Liver (tissue), 9 donors: ENCODE measurements around the gene TLE2. TPM values are rescaled to one million over a fixed set of nuclear protein-coding genes. Genes with fewer than 3 reads are reported as not detected.
"Not testable (repeated sequence)": the region's sequence is repeated elsewhere in the genome, so short reads cannot be mapped to it uniquely, and the experiment has no call there.

Experiments
- DNase-seq: peaks from one replicate; pipeline ENCODE4 v3.0.0-alpha.2; 2017; ENCODE audit warnings: low spot score
- H3K27ac ChIP-seq, 2 donors: one replicate each; pipeline ENCODE4 v1.7.0; 2013; ENCODE audit warnings: inconsistent platforms in 2 of 2, low read length in 2 of 2, control low read depth in 1 of 2, low read depth in 1 of 2, mild to moderate bottlenecking in 1 of 2
- H3K27me3 ChIP-seq, 4 donors: one replicate each; pipeline versions ENCODE4 v1.6.1 to v1.7.0; 2013; ENCODE audit warnings: low read length in 3 of 4, inconsistent platforms in 1 of 4, mild to moderate bottlenecking in 1 of 4, moderate library complexity in 1 of 4; ENCODE audit not compliant: control insufficient read depth in 4 of 4, insufficient read depth in 4 of 4
- H3K36me3 ChIP-seq, 4 donors: one replicate each; pipeline versions ENCODE4 v1.6.1 to v1.7.0; 2013; ENCODE audit warnings: low read length in 3 of 4, mild to moderate bottlenecking in 3 of 4, low read depth in 1 of 4, moderate library complexity in 1 of 4; ENCODE audit not compliant: control insufficient read depth in 4 of 4, insufficient read depth in 3 of 4
- H3K4me1 ChIP-seq, 4 donors: one replicate each; pipeline versions ENCODE4 v1.6.1 to v1.7.0; 2013; ENCODE audit warnings: low read length in 3 of 4, mild to moderate bottlenecking in 3 of 4, moderate library complexity in 1 of 4; ENCODE audit not compliant: control insufficient read depth in 4 of 4, insufficient read depth in 4 of 4
- H3K4me3 ChIP-seq, 3 donors: one replicate each; pipeline versions ENCODE4 v1.6.1 to v1.7.0; 2013; ENCODE audit warnings: low read length in 3 of 3, control low read depth in 1 of 3, low read depth in 1 of 3, mild to moderate bottlenecking in 1 of 3
- H3K9ac ChIP-seq, 2 donors: one replicate each; pipeline ENCODE4 v1.7.0; 2013; ENCODE audit warnings: low read length in 2 of 2, mild to moderate bottlenecking in 2 of 2, moderate library complexity in 2 of 2, control low read depth in 1 of 2, low read depth in 1 of 2
- H3K9me3 ChIP-seq, 4 donors: one replicate each; pipeline versions ENCODE4 v1.6.1 to v1.7.0; 2013; ENCODE audit warnings: low read length in 3 of 4; ENCODE audit not compliant: control insufficient read depth in 4 of 4
- CTCF ChIP-seq: fragments of 150-350 bp; IDR thresholded peaks from 2 replicates; pipeline ENCODE4 v1.5.1; 2017; ENCODE audit warnings: improper control_type of control experiment, low read depth, low read length; ENCODE audit not compliant: missing input control
- EGR1 ChIP-seq, 2 donors: IDR thresholded peaks; 2 replicates each; pipeline ENCODE4 v1.6.1; 2016 to 2018; ENCODE audit warnings: antibody characterized with exemption in 2 of 2, low read depth in 2 of 2
- FOXA1 ChIP-seq: IDR thresholded peaks from 2 replicates; pipeline ENCODE4 v1.6.1; 2016; ENCODE audit warnings: antibody characterized with exemption
- FOXA2 ChIP-seq: IDR thresholded peaks from 2 replicates; pipeline ENCODE4 v1.6.1; 2016; ENCODE audit warnings: antibody characterized with exemption
- GABPA ChIP-seq, 2 donors: IDR thresholded peaks in 1 of 2; conservative IDR thresholded peaks in 1 of 2; 2 replicates each; pipeline ENCODE4 v1.6.1; 2016; ENCODE audit warnings: antibody characterized with exemption in 2 of 2, mild to moderate bottlenecking in 1 of 2, moderate library complexity in 1 of 2
- HNF4A ChIP-seq, 2 donors: conservative IDR thresholded peaks; 2 replicates each; pipeline ENCODE4 v1.6.1; 2016; ENCODE audit warnings: antibody characterized with exemption in 2 of 2, mild to moderate bottlenecking in 2 of 2
- HNF4G ChIP-seq: IDR thresholded peaks from 2 replicates; pipeline ENCODE4 v1.6.1; 2016; ENCODE audit warnings: antibody characterized with exemption
- NR2F2 ChIP-seq: IDR thresholded peaks from 2 replicates; pipeline ENCODE4 v1.6.1; 2016; ENCODE audit warnings: antibody characterized with exemption
- RAD21 ChIP-seq, 2 donors: IDR thresholded peaks; 2 replicates each; pipeline ENCODE4 v1.6.1; 2016; ENCODE audit warnings: antibody characterized with exemption in 2 of 2, mild to moderate bottlenecking in 2 of 2
- SP1 ChIP-seq: IDR thresholded peaks from 2 replicates; pipeline ENCODE4 v1.6.1; 2018; ENCODE audit warnings: antibody characterized with exemption, mild to moderate bottlenecking
- TAF1 ChIP-seq: conservative IDR thresholded peaks from 2 replicates; pipeline ENCODE4 v1.6.1; 2016; ENCODE audit warnings: antibody characterized with exemption, mild to moderate bottlenecking
- ZBTB33 ChIP-seq: IDR thresholded peaks from 2 replicates; pipeline ENCODE4 v1.6.1; 2016; ENCODE audit warnings: antibody characterized with exemption
- WGBS: extraction: QIAGEN DNeasy Blood & Tissue Kit; methylation state at CpG from one replicate; pipeline ENCODE4 v1.1.7; 2013; 5-methylcytosine and 5-hydroxymethylcytosine counted together
- polyA plus RNA-seq, 2 donors: library from polyadenylated mRNA; stranded (reverse) in 1 of 2; unstranded in 1 of 2; fragments of 200-250 nt in 1 of 2; fragments of >200 nt in 1 of 2; fragmentation: Nextera tagmentation in 1 of 2; extraction: Ambion mirVana in 1 of 2; gene quantifications; one replicate each; pipeline versions ENCODE4 v1.2.1 to v1.2.3, GENCODE V29; 2013 to 2015
- total RNA-seq, 2 donors: library from RNA; depleted of rRNA; stranded (reverse); fragments of >200 nt; gene quantifications; one replicate each; pipeline ENCODE4 v1.2.3, GENCODE V29; 2014
- TF ChIP-seq, protein P1 (sequence below): IDR thresholded peaks from 2 replicates; pipeline ENCODE4 v1.6.1; 2016; ENCODE audit warnings: antibody characterized with exemption
- TF ChIP-seq, protein P2 (sequence below): IDR thresholded peaks from 2 replicates; pipeline ENCODE4 v1.6.1; 2016; ENCODE audit warnings: antibody characterized with exemption
- donor health status: healthy.
- donor health status: healthy.
- donor health status: healthy.
- donor health status: healthy.
- donor health status: healthy.

The TLE2 gene
- total and polyA plus RNA-seq, 4 donors = 3.6 to 9.3 (median 5.8) TPM

- TF ChIP-seq HNF4A (conservative IDR thresholded peaks at IDR 0.05) = no peak
- no peak for TF ChIP-seq GABPA (IDR thresholded peaks at IDR 0.05 in 1 of 2, conservative IDR thresholded peaks at IDR 0.05 in 1 of 2)
- TF ChIP-seq TAF1 = no peak
- TF ChIP-seq FOXA1 = no peak
- TF ChIP-seq CTCF = no peak
- TF ChIP-seq, protein P1, sequence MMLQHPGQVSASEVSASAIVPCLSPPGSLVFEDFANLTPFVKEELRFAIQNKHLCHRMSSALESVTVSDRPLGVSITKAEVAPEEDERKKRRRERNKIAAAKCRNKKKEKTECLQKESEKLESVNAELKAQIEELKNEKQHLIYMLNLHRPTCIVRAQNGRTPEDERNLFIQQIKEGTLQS = no peak
- TF ChIP-seq RAD21 (IDR thresholded peaks at IDR 0.05) = no peak
- TF ChIP-seq NR2F2 = no peak
- 84% methylated on average over 5 of the region's 5 CpGs for WGBS
- Histone ChIP-seq H3K36me3 (no peaks in the 10 kb centered on the region), H3K4me3 (no peak overlapping the region), H3K9me3 (no peaks in the 10 kb centered on the region), H3K27ac (no peak overlapping the region), H3K4me1 (peaks cover 10 to 27% (median 18%) of the 10 kb centered on the region in 4 donors), H3K9ac (no peak overlapping the region), H3K27me3 (no peaks in the 10 kb centered on the region)
- no peak for DNase-seq
Measured at GRCh38 chr19:3038214-3038613, 9.1 kb upstream of the TLE2 start.

DNA sequence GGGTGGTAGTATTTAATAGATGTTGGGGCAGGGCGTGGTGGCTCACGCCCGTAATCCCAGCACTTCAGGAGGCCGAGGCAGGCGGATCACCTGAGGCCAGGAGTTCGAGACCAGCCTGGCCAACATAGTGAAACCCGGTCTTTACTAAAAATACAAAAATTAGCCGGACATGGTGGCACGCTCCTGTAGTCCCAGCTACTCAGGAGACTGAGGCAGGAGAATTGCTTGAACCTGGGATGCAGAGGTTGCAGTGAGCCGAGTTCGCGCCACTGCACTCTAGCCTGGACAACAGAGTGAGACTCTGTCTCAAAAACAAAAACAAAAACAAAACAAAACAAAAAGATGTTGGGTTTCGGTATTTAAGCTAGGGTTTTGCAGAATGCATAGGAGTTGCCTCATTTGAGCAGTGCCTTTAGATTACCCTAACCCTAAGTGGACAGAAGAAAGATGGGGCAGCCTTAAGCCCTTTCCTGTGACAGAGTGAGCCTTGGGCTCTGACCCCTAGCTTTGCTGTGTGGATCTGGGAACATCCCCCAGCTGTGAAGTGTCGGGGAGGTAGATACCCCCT, 8.0 kb upstream of the TLE2 start:
- not testable (repeated sequence) for H3K9ac ChIP-seq, DNase-seq, H3K4me3 ChIP-seq, H3K27me3 ChIP-seq, H3K36me3 ChIP-seq, H3K9me3 ChIP-seq
- Histone ChIP-seq H3K27ac (peak overlapping the region; percentile 88 to 95), H3K4me1 (peaks cover 14 to 34% (median 24%) of the 10 kb centered on the region in 4 donors)
- 84% methylated on average over 14 of the region's 14 CpGs for WGBS

DNA sequence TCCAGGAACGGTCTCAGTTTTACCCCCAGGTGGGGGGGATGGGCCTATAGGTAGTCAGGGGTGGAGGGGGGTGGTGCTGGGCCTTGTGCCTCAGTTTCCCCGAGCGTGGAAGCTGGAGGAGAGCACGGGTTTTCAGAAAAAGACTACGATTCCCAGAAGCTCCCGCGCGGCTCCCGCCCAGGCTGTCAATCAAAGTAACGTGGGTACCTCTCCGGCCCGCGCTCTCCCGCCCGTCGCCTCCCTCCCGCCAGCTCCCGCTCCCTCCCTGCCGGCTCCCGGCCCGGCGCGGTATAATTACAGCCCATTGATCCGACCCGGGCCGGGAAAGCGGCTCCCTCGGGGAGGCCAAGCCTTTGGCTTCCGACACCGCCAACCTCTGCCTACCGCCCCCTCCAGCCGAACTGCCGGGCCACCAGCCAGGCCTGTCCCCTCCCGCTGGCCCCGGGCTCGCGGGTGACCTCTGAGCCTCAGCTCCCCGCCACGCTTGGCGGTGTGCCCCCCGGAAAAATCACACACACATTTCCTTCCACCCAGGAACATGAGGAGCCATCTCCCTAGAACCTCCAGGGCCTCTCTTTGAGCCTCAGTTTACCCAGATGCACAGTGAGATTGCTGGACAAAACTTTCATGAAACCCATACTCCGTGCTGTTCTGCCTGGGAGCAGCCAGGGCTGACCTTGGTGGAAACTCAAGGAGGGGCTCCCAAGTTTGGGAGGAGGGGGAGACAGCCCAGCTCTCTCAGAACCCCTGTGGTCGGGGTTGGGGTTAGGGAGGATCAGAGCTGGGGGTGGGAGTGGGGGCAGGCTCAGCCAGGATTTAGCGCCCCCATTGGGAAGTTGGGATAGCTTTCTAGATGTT, 7.3 kb upstream of the TLE2 start:
- H3K27me3 ChIP-seq = no peaks in the 10 kb centered on the region
- peaks cover 14 to 40% (median 28%) of the 10 kb centered on the region in 4 donors for H3K4me1 ChIP-seq
- H3K9me3 ChIP-seq = no peaks in the 10 kb centered on the region
- H3K9ac ChIP-seq = peak overlapping the region; percentile 50 to 58
- H3K27ac ChIP-seq = peak overlapping the region; percentile 88 to 95
- 2% methylated on average over 44 of the region's 44 CpGs for WGBS
- DNase-seq = peak; percentile 90
- H3K36me3 ChIP-seq = no peaks in the 10 kb centered on the region
- peak overlapping the region; percentile 36 to 52 (median 49) for H3K4me3 ChIP-seq
- TF ChIP-seq FOXA2 (no peak), FOXA1 (peak; percentile 12), EGR1 (IDR thresholded peaks at IDR 0.05; ENCODE audit: low read depth in 2 of 2) (peak in 1 of 2 donors; percentile 82), NR2F2 (peak; percentile 81), HNF4G (peak; percentile 12), RAD21 (IDR thresholded peaks at IDR 0.05) (peak in 1 of 2 donors; percentile 46), SP1 (peak; percentile 61), CTCF (no peak), ZBTB33 (peak; percentile 18), HNF4A (conservative IDR thresholded peaks at IDR 0.05) (peak; percentile 31 to 62), GABPA (IDR thresholded peaks at IDR 0.05 in 1 of 2, conservative IDR thresholded peaks at IDR 0.05 in 1 of 2) (peak in 1 of 2 donors; percentile 49)
- TF ChIP-seq, protein P2, sequence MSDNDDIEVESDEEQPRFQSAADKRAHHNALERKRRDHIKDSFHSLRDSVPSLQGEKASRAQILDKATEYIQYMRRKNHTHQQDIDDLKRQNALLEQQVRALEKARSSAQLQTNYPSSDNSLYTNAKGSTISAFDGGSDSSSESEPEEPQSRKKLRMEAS = no peak
- TF ChIP-seq, protein P1 = no peak
